K562 (cell line): Measurements from ENCODE around the gene HAND2. TPM values are rescaled to one million over a fixed set of nuclear protein-coding genes. Genes with fewer than 3 reads are reported as not detected.

Experiments used
- ARID2 ChIP-seq: fragments of 450-650 bp; IDR thresholded peaks from 2 replicates; pipeline ENCODE4 v1.6.1; 2017; ENCODE audit warnings: antibody characterized with exemption, mild to moderate bottlenecking
- CEBPG ChIP-seq, 3 experiments: fragments of 200-800 bp in 1 of 3; sonication (Bioruptor generic) in 1 of 3; sonication (generic) in 1 of 3; formaldehyde crosslinking in 1 of 3; IDR thresholded peaks in 2 of 3; conservative IDR thresholded peaks in 1 of 3; 2 replicates each; pipeline versions ENCODE4 v1.6.1 to v1.8.0; 2016 to 2022; ENCODE audit warnings: missing compliant biosample characterization in 2 of 3, missing genetic modification characterization in 2 of 3, mild to moderate bottlenecking in 1 of 3, missing genetic modification reagents in 1 of 3
- CHD2 ChIP-seq: IDR thresholded peaks from 2 replicates; pipeline ENCODE4 v1.6.1; 2011; ENCODE audit warnings: low read depth, low read length
- EHMT2 ChIP-seq: fragments of 450-650 bp; IDR thresholded peaks from 2 replicates; pipeline ENCODE4 v1.6.1; 2018; ENCODE audit warnings: antibody characterized with exemption
- HEY1 ChIP-seq: fragments of 250-450 bp; sonication (Bioruptor Pico); IDR thresholded peaks from 2 replicates; pipeline ENCODE4 v1.5.0; 2020; ENCODE audit warnings: mild to moderate bottlenecking, moderate library complexity, borderline replicate concordance
- MCM5 ChIP-seq: fragments of 450-650 bp; IDR thresholded peaks from 2 replicates; pipeline ENCODE4 v1.6.1; 2016; ENCODE audit warnings: low read depth
- NELFE ChIP-seq: IDR thresholded peaks from 2 replicates; pipeline ENCODE4 v1.6.1; 2011; ENCODE audit warnings: mild to moderate bottlenecking; ENCODE audit not compliant: insufficient read depth, insufficient read length
- NFXL1 ChIP-seq: fragments of 450-650 bp; formaldehyde crosslinking; IDR thresholded peaks from 2 replicates; pipeline ENCODE4 v1.4.0; 2021; ENCODE audit warnings: mild to moderate bottlenecking
- PHF8 ChIP-seq: fragments of 200-600 bp; sonication (generic); IDR thresholded peaks from 2 replicates; pipeline ENCODE4 v1.6.1; 2012; ENCODE audit warnings: mixed run types, mild to moderate bottlenecking, inconsistent platforms, low read length, moderate library complexity, borderline replicate concordance
- ZBTB5 ChIP-seq: fragments of 450-650 bp; IDR thresholded peaks from 2 replicates; pipeline ENCODE4 v1.6.1; 2017; ENCODE audit warnings: antibody characterized with exemption
- ZNF146 ChIP-seq: IDR thresholded peaks from one replicate; pipeline ENCODE4 v1.6.1; 2018; ENCODE audit warnings: missing compliant biosample characterization; ENCODE audit not compliant: unreplicated experiment
- ZNF253 ChIP-seq: fragments of 250-450 bp; sonication (Bioruptor Pico); conservative IDR thresholded peaks from 2 replicates; pipeline ENCODE4 v1.6.1; 2021; ENCODE audit warnings: mild to moderate bottlenecking
- ZNF316 ChIP-seq: fragments of 450-650 bp; IDR thresholded peaks from 2 replicates; pipeline ENCODE4 v1.6.1; 2016
- ZNF407 ChIP-seq: fragments of 450-650 bp; IDR thresholded peaks from 2 replicates; pipeline ENCODE4 v1.6.1; 2016; ENCODE audit warnings: low read depth
- polyA plus RNA-seq, 8 experiments: library from polyadenylated mRNA; depleted of rRNA in 4 of 8; stranded (reverse) in 5 of 8; unstranded in 3 of 8; fragments of >200 nt; fragmentation: Nextera tagmentation in 2 of 8; fragmentation: Illumina TruSeq in 1 of 8; extraction: Ambion mirVana in 2 of 8; extraction: Trizol in 1 of 8; gene quantifications; 2 replicates each; pipeline versions ENCODE4 v1.2.1 to v1.2.3, GENCODE V29; 2011 to 2014; ENCODE audit warnings: inconsistent platforms in 1 of 8, missing spikeins in 1 of 8
- total RNA-seq, 7 experiments: library from RNA; depleted of rRNA in 6 of 7; stranded (reverse); fragments of >200 nt in 6 of 7; fragmentation: Illumina TruSeq in 2 of 7; extraction: Trizol in 2 of 7; gene quantifications; 2 replicates each; pipeline versions ENCODE4 v1.2.1 to v1.2.3, GENCODE V29; 2011 to 2021; ENCODE audit warnings: low replicate concordance in 1 of 7

Gene HAND2
- total and polyA plus RNA-seq, 9 of the 15 experiments (the other 6 are each of a cell fraction or from before 2014, with no cell fraction given) = 1.7 to 12.8 (median 4.9) TPM

- no peak for TF ChIP-seq ZNF407
- TF ChIP-seq ARID2 = no peak
- no peak for TF ChIP-seq CEBPG (CRISPR knock-in tag; IDR thresholded peaks at IDR 0.05)
- TF ChIP-seq CEBPG (tag; conservative IDR thresholded peaks at IDR 0.05 in 1 of 2, IDR thresholded peaks at IDR 0.05 in 1 of 2) = no peak
- no peak for TF ChIP-seq ZBTB5
- TF ChIP-seq NELFE = no peak
- no peak for TF ChIP-seq MCM5
- TF ChIP-seq EHMT2 = no peak
- no peak for TF ChIP-seq ZNF253 (CRISPR knock-in tag)
- no peak for TF ChIP-seq NFXL1
- TF ChIP-seq PHF8 = no peak
- TF ChIP-seq CHD2 = no peak
- no peak for TF ChIP-seq ZNF146
- TF ChIP-seq HEY1 (CRISPR knock-in tag) = no peak
- no peak for TF ChIP-seq ZNF316
- TF ChIP-seq, all 486 proteins: peak for 0
These were observed 15.3 kb downstream of the HAND2 start (continued) for GRCh38 chr4:173514641-173515217.
